PC-3 (cell line): Measurements from ENCODE around the gene MAK. TPM values are rescaled to one million over a fixed set of nuclear protein-coding genes. Genes with fewer than 3 reads are reported as not detected.

Experiments used
- ATAC-seq: fragments of 200-7000 bp; cut with Tn5 transposase; 2 replicates; pipeline ENCODE4 v1.9.1; 2020; ENCODE audit warnings: mild to moderate bottlenecking, moderate library complexity
- BruUV-seq: library from RNA; stranded (reverse); fragments of 400-500 nt; replicated peaks from 2 replicates; lab custom pipeline; 2021; lab: Mats Ljungman, UMichigan
- CTCF ChIA-PET: fragments of 300-600 bp; sonication (Branson Sonifier 250); formaldehyde crosslinking; loops from one replicate; lab custom pipeline; 2022; ENCODE audit warnings: antibody characterized with exemption; lab: Charles Lee
- POLR2A ChIA-PET: fragments of 300-600 bp; sonication (Branson Sonifier 250); formaldehyde crosslinking; loops from one replicate; lab custom pipeline; 2022; ENCODE audit warnings: antibody characterized with exemption; ENCODE audit not compliant: unreplicated experiment; lab: Charles Lee
- DNase-seq: peaks from one replicate; pipeline ENCODE4 v3.0.0-alpha.2; 2015
- H2AFZ ChIP-seq: fragments of 300-600 bp; sonication (generic); 2 replicates; pipeline ENCODE4 v1.6.0; 2016; ENCODE audit warnings: antibody characterized with exemption, low read length
- H3F3A ChIP-seq: fragments of 300-600 bp; sonication (generic); one replicate; pipeline ENCODE4 v1.6.0; 2017; ENCODE audit warnings: antibody characterized with exemption, low read length, control low read depth, mild to moderate bottlenecking; ENCODE audit not compliant: unreplicated experiment
- H3K27ac ChIP-seq: fragments of 300-600 bp; sonication (generic); 2 replicates; pipeline ENCODE4 v1.5.1; 2016; ENCODE audit warnings: mild to moderate bottlenecking, low read length
- H3K27me3 ChIP-seq: fragments of 300-600 bp; sonication (generic); 2 replicates; pipeline ENCODE4 v1.6.1; 2016; ENCODE audit warnings: low read length, mixed read lengths
- H3K36me3 ChIP-seq: fragments of 300-600 bp; sonication (generic); 2 replicates; pipeline ENCODE4 v1.6.1; 2016; ENCODE audit warnings: low read depth, mixed run types, low read length, mixed read lengths
- H3K4me1 ChIP-seq: fragments of 300-600 bp; sonication (generic); 2 replicates; pipeline ENCODE4 v1.5.1; 2016; ENCODE audit warnings: low read length; ENCODE audit not compliant: insufficient read depth
- H3K4me2 ChIP-seq: fragments of 300-600 bp; sonication (generic); 2 replicates; pipeline ENCODE4 v1.6.0; 2016; ENCODE audit warnings: low read length
- H3K4me3 ChIP-seq: fragments of 300-600 bp; sonication (generic); 2 replicates; pipeline ENCODE4 v1.5.1; 2016; ENCODE audit warnings: mild to moderate bottlenecking, low read length, mixed read lengths
- H3K79me2 ChIP-seq: fragments of 300-600 bp; sonication (generic); 2 replicates; pipeline ENCODE4 v1.6.1; 2017; ENCODE audit warnings: low read length, mixed read lengths
- H3K9ac ChIP-seq: fragments of 300-600 bp; sonication (generic); 2 replicates; pipeline ENCODE4 v1.6.0; 2016; ENCODE audit warnings: mild to moderate bottlenecking, low read length
- H3K9me2 ChIP-seq: fragments of 300-600 bp; sonication (generic); replicated peaks from 2 replicates; pipeline ENCODE4 v1.6.1; 2016; ENCODE audit warnings: mixed run types, low read length, mixed read lengths
- H3K9me3 ChIP-seq: fragments of 300-600 bp; sonication (generic); 2 replicates; pipeline ENCODE4 v1.6.1; 2016; ENCODE audit warnings: low read length, mixed read lengths
- H4K20me1 ChIP-seq: fragments of 300-600 bp; sonication (generic); 2 replicates; pipeline ENCODE4 v1.6.1; 2016; ENCODE audit warnings: low read length, mixed read lengths
- CTCF ChIP-seq: fragments of 300-600 bp; sonication (generic); conservative IDR thresholded peaks from 2 replicates; pipeline ENCODE4 v1.5.1; 2017; ENCODE audit warnings: antibody characterized with exemption, low read depth, mild to moderate bottlenecking, low read length
- EZH2 ChIP-seq: fragments of 300-600 bp; sonication (generic); IDR thresholded peaks from one replicate; pipeline ENCODE4 v1.6.1; 2017; ENCODE audit warnings: antibody characterized with exemption, mild to moderate bottlenecking, low read length; ENCODE audit not compliant: unreplicated experiment
- EZH2phosphoT487 ChIP-seq: fragments of 300-600 bp; sonication (generic); IDR thresholded peaks from 2 replicates; pipeline ENCODE4 v1.6.1; 2018; ENCODE audit warnings: mild to moderate bottlenecking, antibody characterized with exemption, low read length, borderline replicate concordance
- intact Hi-C: fragments of 100-400 bp; cut with micrococcal nuclease; formaldehyde crosslinking; loops from 2 replicates; pipeline ENCODE4 v1.9.0; 2023
- total RNA-seq: library from RNA; depleted of rRNA; stranded (reverse); fragments of >200 nt; gene quantifications from 2 replicates; pipeline ENCODE4 v1.2.3, GENCODE V29; 2014

MAK gene
- total RNA-seq, 1 experiment from 2014 or later, result 0.11 TPM

- DNase-seq, result no peak
- no peak overlapping the region for H3K27ac ChIP-seq
- no peaks in the 10 kb centered on the region for H3K36me3 ChIP-seq
- no TSS peak for BruUV-seq
- no peak overlapping the region for H3K4me3 ChIP-seq
- H3K9ac ChIP-seq, result no peak overlapping the region
- H4K20me1 ChIP-seq, result no peaks in the 10 kb centered on the region
- H3K79me2 ChIP-seq, result no peaks in the 10 kb centered on the region
- POLR2A ChIA-PET, result interaction anchor here (0.6 kb wide), 1 partner anchor 1317 kb away, joined by 3 read pairs; no protein-coding TSS in a partner anchor
- no peaks in the 10 kb centered on the region for H3K9me3 ChIP-seq
- no peaks in the 10 kb centered on the region for H3K27me3 ChIP-seq
- no peaks in the 10 kb centered on the region for H3F3A ChIP-seq
- no peaks in the 10 kb centered on the region for H3K4me1 ChIP-seq
- no peak overlapping the region for H2AFZ ChIP-seq
- no peak overlapping the region for H3K4me2 ChIP-seq
- ATAC-seq, result no peak
- no peak for TF ChIP-seq EZH2phosphoT487
- TF ChIP-seq CTCF, result no peak
- TF ChIP-seq EZH2, result no peak
- CTCF ChIA-PET, result no interaction called here
- intact Hi-C loops, result no loop called here
- H3K9me2 ChIP-seq, result no peaks in the 10 kb centered on the region
These were observed 24.0 kb upstream of the MAK start for GRCh38 chr6:10862361-10862760.

GRCh38 chr6:10861086-10861485 is 22.7 kb upstream of the MAK start:
- POLR2A ChIA-PET, result no interaction called here
- H3F3A ChIP-seq, result no peaks in the 10 kb centered on the region
- no peak overlapping the region for H3K9ac ChIP-seq
- CTCF ChIA-PET, result no interaction called here
- TF ChIP-seq EZH2phosphoT487, result no peak
- no peak for TF ChIP-seq CTCF
- no peak for TF ChIP-seq EZH2
- no peak overlapping the region for H3K4me3 ChIP-seq
- intact Hi-C loops, result no loop called here
- H3K27ac ChIP-seq, result no peak overlapping the region
- no peaks in the 10 kb centered on the region for H3K27me3 ChIP-seq
- H3K9me2 ChIP-seq, result no peaks in the 10 kb centered on the region
- H3K79me2 ChIP-seq, result no peaks in the 10 kb centered on the region
- no peaks in the 10 kb centered on the region for H3K9me3 ChIP-seq
- no peaks in the 10 kb centered on the region for H4K20me1 ChIP-seq
- no peaks in the 10 kb centered on the region for H3K4me1 ChIP-seq
- no peak overlapping the region for H2AFZ ChIP-seq
- no peaks in the 10 kb centered on the region for H3K36me3 ChIP-seq
- no TSS peak for BruUV-seq
- ATAC-seq, result no peak
- DNase-seq, result no peak
- no peak overlapping the region for H3K4me2 ChIP-seq

- no peak for TF ChIP-seq EZH2
- TF ChIP-seq CTCF, result no peak
- TF ChIP-seq EZH2phosphoT487, result no peak
- Histone ChIP-seq H3K4me1 (no peaks in the 10 kb centered on the region), H3F3A (no peaks in the 10 kb centered on the region), H3K4me2 (no peak overlapping the region), H3K27ac (no peak overlapping the region), H3K79me2 (no peaks in the 10 kb centered on the region), H3K27me3 (no peaks in the 10 kb centered on the region), H3K4me3 (no peak overlapping the region), H3K36me3 (no peaks in the 10 kb centered on the region), H2AFZ (no peak overlapping the region), H4K20me1 (no peaks in the 10 kb centered on the region), H3K9me2 (no peaks in the 10 kb centered on the region), H3K9me3 (0 out of 2 replicates have a peak, but pooled peaks cover 9% of the 10 kb centered on the region), H3K9ac (no peak overlapping the region)
- DNase-seq, result no peak
- CTCF ChIA-PET, result no interaction called here
- BruUV-seq, result no TSS peak
- POLR2A ChIA-PET, result no interaction called here
- intact Hi-C loops, result no loop called here
- no peak for ATAC-seq
These were observed 18.9 kb upstream of the MAK start for GRCh38 chr6:10857259-10857658.
